GM12878 (cell line): ENCODE measurements around the gene ISLR. TPM values are rescaled to one million over a fixed set of nuclear protein-coding genes. Genes with fewer than 3 reads are reported as not detected.
A peak's percentile ranks its signal among the peaks of the same experiment; 100 is the strongest.

Experiments
- ATAC-seq: fragments of 200-7000 bp; cut with Tn5 transposase; 3 replicates; pipeline ENCODE4 v1.9.1; 2020; ENCODE audit warnings: mild to moderate bottlenecking, moderate library complexity
- BruUV-seq: library from RNA; stranded (reverse); fragments of 400-500 nt; replicated peaks from 2 replicates; lab custom pipeline; 2021; lab: Mats Ljungman, UMichigan
- CTCF ChIA-PET: fragments of 300-600 bp; sonication (Branson Sonifier 250); formaldehyde crosslinking; extraction: SDS; loops from one replicate; lab custom pipeline; 2021; ENCODE audit warnings: inconsistent platforms; lab: Yijun Ruan, JAX
- POLR2A ChIA-PET: fragments of 350-600 bp; formaldehyde crosslinking; extraction: SDS; loops from one replicate; lab custom pipeline; 2021; ENCODE audit warnings: inconsistent platforms; lab: Charles Lee
- RAD21 ChIA-PET: fragments of 300-600 bp; sonication (Branson Sonifier 250); formaldehyde crosslinking; loops from one replicate; lab custom pipeline; 2023; ENCODE audit warnings: antibody characterized with exemption; ENCODE audit not compliant: unreplicated experiment; lab: Charles Lee
- SMC1A ChIA-PET: fragments of 300-600 bp; sonication (Branson Sonifier 250); formaldehyde crosslinking; loops from one replicate; lab custom pipeline; 2023; ENCODE audit not compliant: unreplicated experiment, uncharacterized antibody; lab: Charles Lee
- DNase-seq: peaks from one replicate; pipeline ENCODE4 v3.0.0-alpha.2; 2011; ENCODE audit warnings: low read depth, low spot score
- FAIRE-seq: peaks from 3 replicates; lab custom pipeline; 2011; peaks lifted over from hg19 to GRCh38; lab: Jason Lieb, UNC
- H2AFZ ChIP-seq: 2 replicates; pipeline ENCODE4 v1.6.0; 2011; ENCODE audit warnings: low read depth, low read length, control low read depth; ENCODE audit not compliant: control insufficient read depth
- H3K27ac ChIP-seq: 2 replicates; pipeline ENCODE4 v1.5.1; 2011; ENCODE audit warnings: control low read depth; ENCODE audit not compliant: control insufficient read depth, insufficient read depth
- H3K27me3 ChIP-seq, 2 experiments: replicated peaks in 1 of 2; 2 replicates each; pipeline versions ENCODE4 v1.6.0 to v1.6.1; 2011; ENCODE audit warnings: low read length in 1 of 2; ENCODE audit not compliant: control insufficient read depth in 2 of 2, insufficient read depth in 2 of 2
- H3K36me3 ChIP-seq, 2 experiments: 2 replicates each; pipeline ENCODE4 v1.5.1; 2011; ENCODE audit warnings: low read length in 1 of 2; ENCODE audit not compliant: control insufficient read depth in 2 of 2, insufficient read depth in 2 of 2
- H3K4me1 ChIP-seq: 2 replicates; pipeline ENCODE4 v1.6.1; 2011; ENCODE audit warnings: mild to moderate bottlenecking, low read length, moderate library complexity, mixed read lengths; ENCODE audit not compliant: control insufficient read depth, insufficient read depth
- H3K4me2 ChIP-seq: 2 replicates; pipeline ENCODE4 v1.6.0; 2011; ENCODE audit warnings: control low read depth; ENCODE audit not compliant: control insufficient read depth, insufficient read depth
- H3K4me3 ChIP-seq: fragments of 200-600 bp; sonication (generic); 2 replicates; pipeline ENCODE4 v1.5.1; 2016
- H3K79me2 ChIP-seq: 2 replicates; pipeline ENCODE4 v1.6.0; 2011; ENCODE audit warnings: low read length; ENCODE audit not compliant: control insufficient read depth, insufficient read depth
- H3K9ac ChIP-seq: 2 replicates; pipeline ENCODE4 v1.8.0; 2011; ENCODE audit warnings: low read length, control low read depth, mixed read lengths; ENCODE audit not compliant: control insufficient read depth, insufficient read depth
- H3K9me3 ChIP-seq: replicated peaks from 3 replicates; pipeline ENCODE4 v1.5.1; 2011; ENCODE audit warnings: mild to moderate bottlenecking, low read length; ENCODE audit not compliant: control insufficient read depth, insufficient read depth
- H4K20me1 ChIP-seq: 2 replicates; pipeline ENCODE4 v1.6.0; 2011; ENCODE audit not compliant: control insufficient read depth, insufficient read depth
- BHLHE40 ChIP-seq, 2 experiments: fragments of 450-650 bp in 1 of 2; IDR thresholded peaks; 2 replicates each; pipeline ENCODE4 v1.6.1; 2011 to 2017; ENCODE audit warnings: low read depth in 2 of 2, borderline replicate concordance in 1 of 2, improper control_type of control experiment in 1 of 2, low read length in 1 of 2, mild to moderate bottlenecking in 1 of 2
- CREM ChIP-seq: IDR thresholded peaks from 2 replicates; pipeline ENCODE4 v1.6.1; 2014; ENCODE audit warnings: antibody characterized with exemption, low read depth
- HDAC2 ChIP-seq: fragments of 200-600 bp; sonication (generic); IDR thresholded peaks from 2 replicates; pipeline ENCODE4 v1.6.1; 2017
- TARDBP ChIP-seq: IDR thresholded peaks from 2 replicates; pipeline ENCODE4 v1.6.1; 2016; ENCODE audit warnings: borderline replicate concordance
- WGBS: methylation state at CpG from one replicate; pipeline ENCODE4 v1.1.6; 2016; ENCODE audit warnings: low lambda C conversion rate; ENCODE audit not compliant: insufficient replicate concordance, insufficient coverage; ENCODE audit errors: missing lambda C conversion rate; 5-methylcytosine and 5-hydroxymethylcytosine counted together
- in situ Hi-C: fragments of 300-500 bp; cut with MboI; formaldehyde crosslinking; loops from 9 replicates; pipeline ENCODE4 v1.14.3; 2018; ENCODE audit warnings: mixed read lengths
- intact Hi-C: fragments of 100-400 bp; cut with micrococcal nuclease; formaldehyde crosslinking; loops from one replicate; pipeline ENCODE4 v1.14.2; 2022; ENCODE audit not compliant: unreplicated experiment
- polyA plus RNA-seq, 11 experiments: library from polyadenylated mRNA; depleted of rRNA in 4 of 11; unstranded in 6 of 11; stranded (reverse) in 5 of 11; fragments of >200 nt; fragmentation: Nextera tagmentation in 4 of 11; fragmentation: Illumina TruSeq in 1 of 11; extraction: Ambion mirVana in 4 of 11; extraction: Trizol in 1 of 11; gene quantifications; 1 replicate in 1 of 11; 2 replicates in 10 of 11; pipeline versions ENCODE4 v1.2.1 to v1.2.3, GENCODE V29; 2011 to 2016; ENCODE audit warnings: inconsistent platforms in 2 of 11, missing spikeins in 2 of 11, low read depth in 1 of 11
- total RNA-seq, 4 experiments: library from RNA; depleted of rRNA in 3 of 4; stranded (reverse); fragments of >200 nt in 3 of 4; fragmentation: Illumina TruSeq in 1 of 4; extraction: Trizol in 1 of 4; gene quantifications; 2 replicates each; pipeline versions ENCODE4 v1.2.1 to v1.2.3, GENCODE V29; 2013 to 2021

Gene ISLR
- total and polyA plus RNA-seq, 10 of the 15 experiments (the other 5 are each of a cell fraction or from before 2014, with no cell fraction given) = 0.03 to 1.8 (median 0.54) TPM

DNA sequence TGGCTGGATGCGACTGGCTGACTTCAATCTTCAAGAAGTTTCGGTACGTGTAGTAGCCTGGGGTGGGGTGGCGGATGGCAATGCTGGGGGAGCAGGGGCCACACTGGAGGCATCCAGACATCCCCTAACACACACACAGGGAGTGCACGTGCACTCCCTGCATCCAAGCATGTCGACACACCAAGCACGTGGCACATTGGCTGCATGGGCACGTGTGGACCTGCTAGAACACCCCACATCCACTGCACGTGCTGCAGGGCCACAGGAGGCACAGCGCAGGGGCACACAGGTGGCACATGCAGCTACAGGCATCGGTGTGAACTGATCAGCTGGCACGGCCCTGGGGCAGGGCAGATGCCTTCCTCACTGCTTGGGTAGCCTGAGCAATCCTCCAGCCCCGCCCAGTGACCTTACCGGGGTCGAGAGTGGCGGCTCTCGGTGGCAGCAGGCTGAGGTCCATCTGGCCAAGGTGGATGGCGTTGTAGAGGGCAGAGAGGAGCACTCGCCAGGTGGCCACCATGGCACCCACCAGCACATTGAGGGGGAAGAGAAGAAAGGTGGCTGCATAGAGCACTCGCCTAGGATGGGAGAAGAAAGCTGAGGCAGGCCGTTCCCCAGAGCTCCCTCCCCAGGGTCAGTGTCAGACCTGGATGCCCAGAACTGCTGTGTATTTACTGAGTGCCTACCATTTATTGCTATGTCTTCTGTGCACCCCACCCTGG, 7.5 kb downstream of the ISLR start:
- Histone ChIP-seq H3K9me3 (no peaks in the 10 kb centered on the region), H3K4me3 (no peak overlapping the region), H3K4me1 (peaks cover 13% of the 10 kb centered on the region), H3K27me3 (no peaks in the 10 kb centered on the region), H3K9ac (no peak overlapping the region), H3K79me2 (no peaks in the 10 kb centered on the region), H3K27ac (no peak overlapping the region), H2AFZ (no peak overlapping the region), H3K4me2 (no peak overlapping the region), H4K20me1 (no peaks in the 10 kb centered on the region), H3K36me3 (no peaks in the 10 kb centered on the region)
- DNase-seq (no peak), FAIRE-seq (no peak), ATAC-seq (no peak)
- SMC1A ChIA-PET = no interaction called here
- POLR2A ChIA-PET = no interaction called here
- CTCF ChIA-PET = no interaction called here
- no TSS peak for BruUV-seq
- TF ChIP-seq BHLHE40 (IDR thresholded peaks at IDR 0.05; ENCODE audit: borderline replicate concordance in 1 of 2, low read depth in 2 of 2, low read length in 1 of 2) = peak in 1 of 2 experiments; percentile 64; a peak in 2 of 4 replicates
- no peak for TF ChIP-seq TARDBP
- TF ChIP-seq CREM = no peak
- in situ Hi-C loops (no loop called here), intact Hi-C loops (no loop called here)
- WGBS = 33% methylated on average over 21 of the region's 21 CpGs
- RAD21 ChIA-PET = no interaction called here

DNA sequence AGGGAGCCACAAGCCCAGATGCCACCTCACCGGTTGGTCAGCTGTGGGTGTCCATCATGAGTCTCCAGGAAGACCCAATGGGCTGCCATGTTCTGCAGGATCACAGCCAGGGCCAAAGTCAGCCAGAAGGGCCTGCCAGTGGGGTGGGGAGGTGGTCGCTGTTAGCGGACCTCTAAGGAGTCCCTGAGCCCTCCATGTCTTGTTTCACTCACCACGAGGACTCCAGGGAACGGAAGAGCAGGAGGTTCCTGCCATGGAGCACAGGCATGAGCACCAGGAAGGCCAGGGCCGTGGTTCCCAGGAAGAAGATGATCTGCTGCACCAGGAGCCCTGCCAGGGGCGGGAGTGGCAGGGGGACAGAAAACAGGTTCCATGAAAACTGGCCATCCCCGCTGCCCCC, 8.6 kb downstream of the ISLR start:
- POLR2A ChIA-PET = interaction anchor here (0.7 kb wide), 1 partner anchor 9 kb away, joined by 3 read pairs; no protein-coding TSS in a partner anchor
- no peak for ATAC-seq
- no peak for TF ChIP-seq HDAC2
- TF ChIP-seq, all 136 proteins: peak for 0
- RAD21 ChIA-PET = no interaction called here
- SMC1A ChIA-PET = no interaction called here
- Histone ChIP-seq H2AFZ (no peak overlapping the region), H4K20me1 (no peaks in the 10 kb centered on the region), H3K4me2 (no peak overlapping the region), H3K79me2 (no peaks in the 10 kb centered on the region), H3K27ac (no peak overlapping the region), H3K9me3 (no peaks in the 10 kb centered on the region), H3K9ac (no peak overlapping the region), H3K4me3 (no peak overlapping the region), H3K4me1 (peaks cover 18% of the 10 kb centered on the region), H3K27me3 (no peaks in the 10 kb centered on the region), H3K36me3 (no peaks in the 10 kb centered on the region)
- BruUV-seq = no TSS peak
- no peak for DNase-seq
- CTCF ChIA-PET = no interaction called here
- intact Hi-C loops = no loop called here
- in situ Hi-C loops = no loop called here
- no peak for FAIRE-seq
- 29% methylated on average over 8 of the region's 8 CpGs for WGBS
